Measurements from ENCODE around the gene SPR. TPM values are rescaled to one million over a fixed set of nuclear protein-coding genes. Genes with fewer than 3 reads are reported as not detected.

SPR gene
- polyA plus RNA-seq, 2 of the 4 experiments (the other 2 are of a cell fraction): 88.5 to 138 TPM

- TF ChIP-seq E2F6 (IDR thresholded peaks at IDR 0.05; ENCODE audit: borderline replicate concordance, low read depth) (peak; percentile 21; the same call in 1 of the 2 replicates), MAZ (IDR thresholded peaks at IDR 0.05; ENCODE audit: borderline replicate concordance, low read depth, low read length) (0 out of 2 replicates have a peak, but pooled peaks have one; percentile 84), POLR2AphosphoS2 (conservative IDR thresholded peaks at IDR 0.05; ENCODE audit: low read length) (no peak), JUN (IDR thresholded peaks at IDR 0.05) (no peak), NFE2L2 (conservative IDR thresholded peaks at IDR 0.05; ENCODE audit: low read length) (no peak), HOXB5 (CRISPR knock-in tag; IDR thresholded peaks at IDR 0.05) (no peak), ZSCAN20 (CRISPR knock-in tag; IDR thresholded peaks at IDR 0.05) (no peak), CHD4 (IDR thresholded peaks at IDR 0.05; ENCODE audit: borderline replicate concordance) (no peak), HES2 (IDR thresholded peaks at IDR 0.05) (no peak), HDAC2 (IDR thresholded peaks at IDR 0.05) (no peak), RFX5 (IDR thresholded peaks at IDR 0.05) (no peak), SREBF2 (IDR thresholded peaks at IDR 0.05) (no peak), PHF8 (IDR thresholded peaks at IDR 0.05; ENCODE audit: borderline replicate concordance, low read depth) (no peak), BHLHE40 (IDR thresholded peaks at IDR 0.05; ENCODE audit: low read depth, low read length) (no peak; the same call in 1 of the 2 replicates), HOXB13 (CRISPR knock-in tag; IDR thresholded peaks at IDR 0.05; ENCODE audit: low read depth) (no peak), CBX2 (IDR thresholded peaks at IDR 0.05; ENCODE audit: borderline replicate concordance, low read depth) (no peak), JUNB (IDR thresholded peaks at IDR 0.05) (no peak), FOSB (CRISPR knock-in tag; IDR thresholded peaks at IDR 0.05) (no peak), MAFK (IDR thresholded peaks at IDR 0.05; ENCODE audit: partially characterized antibody) (peak; percentile 12), GATA3 (IDR thresholded peaks at IDR 0.05; ENCODE audit: borderline replicate concordance) (no peak), HEYL (CRISPR knock-in tag; IDR thresholded peaks at IDR 0.05) (no peak), CHD2 (IDR thresholded peaks at IDR 0.05; ENCODE audit: low read length, partially characterized antibody) (peak; percentile 56), SMC3 (IDR thresholded peaks at IDR 0.05) (peak; percentile 94), EP300 (IDR thresholded peaks at IDR 0.05) (no peak), MAX (IDR thresholded peaks at IDR 0.05) (peak; percentile 57), USF2 (IDR thresholded peaks at IDR 0.05) (no peak), REST (IDR thresholded peaks at IDR 0.05) (no peak), FOXS1 (CRISPR knock-in tag; IDR thresholded peaks at IDR 0.05) (no peak), MYC (IDR thresholded peaks at IDR 0.05; ENCODE audit: borderline replicate concordance, low read length) (0 out of 2 replicates have a peak, but pooled peaks have one; percentile 18), ZC3H11A (IDR thresholded peaks at IDR 0.05) (no peak), CEBPB (IDR thresholded peaks at IDR 0.05) (peak in 1 of 2 experiments; percentile 70; a peak in 2 of 4 replicates), PBX3 (IDR thresholded peaks at IDR 0.05) (no peak), ZNF302 (CRISPR knock-in tag; IDR thresholded peaks at IDR 0.05) (no peak), HOXA7 (CRISPR knock-in tag; IDR thresholded peaks at IDR 0.05) (no peak), KDM1A (IDR thresholded peaks at IDR 0.05; ENCODE audit: low read depth) (no peak), RARB (CRISPR knock-in tag; IDR thresholded peaks at IDR 0.05) (no peak), ZFP36 (IDR thresholded peaks at IDR 0.05; ENCODE audit: borderline replicate concordance, partially characterized antibody) (no peak), FOSL2 (IDR thresholded peaks at IDR 0.05) (no peak), FOSL2 (CRISPR knock-in tag; IDR thresholded peaks at IDR 0.05) (no peak), KDM5A (IDR thresholded peaks at IDR 0.05) (no peak)
Measured at GRCh38 chr2:72862239-72862988, 24.8 kb upstream of the SPR start (continued).

All from A549 (cell line).